ENCODE data around the gene ST6GALNAC2.
A peak's percentile ranks its signal among the peaks of the same experiment; 100 is the strongest.

ST6GALNAC2 gene

GRCh38 chr17:76597156-76598003 lies 11.7 kb upstream of the ST6GALNAC2 start:
- no peak overlapping the region for H3K4me3 ChIP-seq (ENCODE audit: extremely low read depth, insufficient read depth, low read length, poor library complexity, severe bottlenecking)
- peaks cover 10% of the 10 kb centered on the region for H3K4me1 ChIP-seq (ENCODE audit: control insufficient read depth, insufficient read depth, low read length, poor library complexity, severe bottlenecking)
- no peaks in the 10 kb centered on the region for H3K9me3 ChIP-seq (ENCODE audit: control insufficient read depth, low read length)
- 92% methylated on average over 9 to 12 of the region's 12 CpGs for WGBS, 2 experiments (ENCODE audit: insufficient coverage in 2 of 2)
- H3K27ac ChIP-seq (ENCODE audit: low read depth, low read length, severe bottlenecking): no peak overlapping the region
- H3K36me3 ChIP-seq (ENCODE audit: control insufficient read depth, insufficient read depth, low read length): no peaks in the 10 kb centered on the region

GRCh38 chr17:76594690-76595089 lies 9.0 kb upstream of the ST6GALNAC2 start:
- H3K27ac ChIP-seq (ENCODE audit: low read depth, low read length, severe bottlenecking): no peak overlapping the region
- WGBS, 2 experiments (ENCODE audit: insufficient coverage in 2 of 2): no CpG with 5 or more reads among the region's 3 CpGs
- no peak overlapping the region for H3K4me3 ChIP-seq (ENCODE audit: extremely low read depth, insufficient read depth, low read length, poor library complexity, severe bottlenecking)
- no peaks in the 10 kb centered on the region for H3K36me3 ChIP-seq (ENCODE audit: control insufficient read depth, insufficient read depth, low read length)
- peaks cover 5% of the 10 kb centered on the region for H3K4me1 ChIP-seq (ENCODE audit: control insufficient read depth, insufficient read depth, low read length, poor library complexity, severe bottlenecking)
- no peaks in the 10 kb centered on the region for H3K9me3 ChIP-seq (ENCODE audit: control insufficient read depth, low read length)

GRCh38 chr17:76593959-76594358 lies 8.3 kb upstream of the ST6GALNAC2 start:
- peaks cover 5% of the 10 kb centered on the region for H3K4me1 ChIP-seq (ENCODE audit: control insufficient read depth, insufficient read depth, low read length, poor library complexity, severe bottlenecking)
- no peak overlapping the region for H3K4me3 ChIP-seq (ENCODE audit: extremely low read depth, insufficient read depth, low read length, poor library complexity, severe bottlenecking)
- no peak overlapping the region for H3K27ac ChIP-seq (ENCODE audit: low read depth, low read length, severe bottlenecking)
- no peaks in the 10 kb centered on the region for H3K9me3 ChIP-seq (ENCODE audit: control insufficient read depth, low read length)
- H3K36me3 ChIP-seq (ENCODE audit: control insufficient read depth, insufficient read depth, low read length): no peaks in the 10 kb centered on the region
- WGBS, 2 experiments (ENCODE audit: insufficient coverage in 2 of 2): 87 to 94% methylated on average over 4 of the region's 4 CpGs

GRCh38 chr17:76593384-76593826 lies 7.7 kb upstream of the ST6GALNAC2 start:
- WGBS, 2 experiments (ENCODE audit: insufficient coverage in 2 of 2): 86 to 88% methylated on average over 6 to 8 of the region's 8 CpGs
- peaks cover 5% of the 10 kb centered on the region for H3K4me1 ChIP-seq (ENCODE audit: control insufficient read depth, insufficient read depth, low read length, poor library complexity, severe bottlenecking)
- no peak overlapping the region for H3K27ac ChIP-seq (ENCODE audit: low read depth, low read length, severe bottlenecking)
- H3K4me3 ChIP-seq (ENCODE audit: extremely low read depth, insufficient read depth, low read length, poor library complexity, severe bottlenecking): no peak overlapping the region
- no peaks in the 10 kb centered on the region for H3K9me3 ChIP-seq (ENCODE audit: control insufficient read depth, low read length)
- no peaks in the 10 kb centered on the region for H3K36me3 ChIP-seq (ENCODE audit: control insufficient read depth, insufficient read depth, low read length)

GRCh38 chr17:76588182-76588581 lies 2.5 kb upstream of the ST6GALNAC2 start:
- Histone ChIP-seq H3K36me3 (ENCODE audit: control insufficient read depth, insufficient read depth, low read length) (no peaks in the 10 kb centered on the region), H3K4me1 (ENCODE audit: control insufficient read depth, insufficient read depth, low read length, poor library complexity, severe bottlenecking) (peaks cover 3% of the 10 kb centered on the region), H3K9me3 (ENCODE audit: control insufficient read depth, low read length) (no peaks in the 10 kb centered on the region), H3K4me3 (ENCODE audit: extremely low read depth, insufficient read depth, low read length, poor library complexity, severe bottlenecking) (no peak overlapping the region), H3K27ac (ENCODE audit: low read depth, low read length, severe bottlenecking) (no peak overlapping the region)

- no peaks in the 10 kb centered on the region for H3K9me3 ChIP-seq (ENCODE audit: control insufficient read depth, low read length)
- H3K4me1 ChIP-seq (ENCODE audit: control insufficient read depth, insufficient read depth, low read length, poor library complexity, severe bottlenecking): peaks cover 3% of the 10 kb centered on the region
- no peak overlapping the region for H3K27ac ChIP-seq (ENCODE audit: low read depth, low read length, severe bottlenecking)
- H3K4me3 ChIP-seq (ENCODE audit: extremely low read depth, insufficient read depth, low read length, poor library complexity, severe bottlenecking): no peak overlapping the region
- no peaks in the 10 kb centered on the region for H3K36me3 ChIP-seq (ENCODE audit: control insufficient read depth, insufficient read depth, low read length)
- 31 to 38% methylated on average over 13 to 16 of the region's 17 CpGs for WGBS, 2 experiments (ENCODE audit: insufficient coverage in 2 of 2)
Measured at GRCh38 chr17:76586741-76587487, 1.3 kb upstream of the ST6GALNAC2 start.

GRCh38 chr17:76585033-76585648 lies 519 bp downstream of the ST6GALNAC2 start:
- Histone ChIP-seq H3K4me1 (ENCODE audit: control insufficient read depth, insufficient read depth, low read length, poor library complexity, severe bottlenecking) (peaks cover 3% of the 10 kb centered on the region), H3K9me3 (ENCODE audit: control insufficient read depth, low read length) (no peaks in the 10 kb centered on the region), H3K36me3 (ENCODE audit: control insufficient read depth, insufficient read depth, low read length) (no peaks in the 10 kb centered on the region), H3K4me3 (ENCODE audit: extremely low read depth, insufficient read depth, low read length, poor library complexity, severe bottlenecking) (peak overlapping the region; percentile 35), H3K27ac (ENCODE audit: low read depth, low read length, severe bottlenecking) (no peak overlapping the region)
- 1% methylated on average over 44 to 60 of the region's 62 CpGs for WGBS, 2 experiments (ENCODE audit: insufficient coverage in 2 of 2)

GRCh38 chr17:76584427-76585032 lies 1.1 kb downstream of the ST6GALNAC2 start:
- WGBS, 2 experiments (ENCODE audit: insufficient coverage in 2 of 2): 14 to 18% methylated on average over 13 to 14 of the region's 17 CpGs
- Histone ChIP-seq H3K4me3 (ENCODE audit: extremely low read depth, insufficient read depth, low read length, poor library complexity, severe bottlenecking) (peak overlapping the region; percentile 35), H3K9me3 (ENCODE audit: control insufficient read depth, low read length) (no peaks in the 10 kb centered on the region)

GRCh38 chr17:76582660-76583059 lies 3.0 kb downstream of the ST6GALNAC2 start:
- H3K36me3 ChIP-seq (ENCODE audit: control insufficient read depth, insufficient read depth, low read length): no peaks in the 10 kb centered on the region
- 100% methylated on average over 2 of the region's 3 CpGs; no CpG with 5 or more reads in 1 of the 2 experiments for WGBS, 2 experiments (ENCODE audit: insufficient coverage in 2 of 2)

More at GRCh38 chr17:76584427-76585032, 1.1 kb downstream of the ST6GALNAC2 start:
- peaks cover 3% of the 10 kb centered on the region for H3K4me1 ChIP-seq (ENCODE audit: control insufficient read depth, insufficient read depth, low read length, poor library complexity, severe bottlenecking)
- H3K27ac ChIP-seq (ENCODE audit: low read depth, low read length, severe bottlenecking): no peak overlapping the region
- H3K36me3 ChIP-seq (ENCODE audit: control insufficient read depth, insufficient read depth, low read length): no peaks in the 10 kb centered on the region

GRCh38 chr17:76581515-76581914 lies 4.1 kb downstream of the ST6GALNAC2 start:
- 75 to 84% methylated on average over 3 of the region's 5 CpGs for WGBS, 2 experiments (ENCODE audit: insufficient coverage in 2 of 2)

More at GRCh38 chr17:76582660-76583059, 3.0 kb downstream of the ST6GALNAC2 start:
- Histone ChIP-seq H3K9me3 (ENCODE audit: control insufficient read depth, low read length) (no peaks in the 10 kb centered on the region), H3K27ac (ENCODE audit: low read depth, low read length, severe bottlenecking) (no peak overlapping the region), H3K4me3 (ENCODE audit: extremely low read depth, insufficient read depth, low read length, poor library complexity, severe bottlenecking) (no peak overlapping the region), H3K4me1 (ENCODE audit: control insufficient read depth, insufficient read depth, low read length, poor library complexity, severe bottlenecking) (peaks cover 3% of the 10 kb centered on the region)

More at GRCh38 chr17:76581515-76581914, 4.1 kb downstream of the ST6GALNAC2 start:
- H3K9me3 ChIP-seq (ENCODE audit: control insufficient read depth, low read length): no peaks in the 10 kb centered on the region
- H3K27ac ChIP-seq (ENCODE audit: low read depth, low read length, severe bottlenecking): no peak overlapping the region
- H3K4me1 ChIP-seq (ENCODE audit: control insufficient read depth, insufficient read depth, low read length, poor library complexity, severe bottlenecking): peaks cover 3% of the 10 kb centered on the region
- no peak overlapping the region for H3K4me3 ChIP-seq (ENCODE audit: extremely low read depth, insufficient read depth, low read length, poor library complexity, severe bottlenecking)
- no peaks in the 10 kb centered on the region for H3K36me3 ChIP-seq (ENCODE audit: control insufficient read depth, insufficient read depth, low read length)
